ENCODE results near the gene CD302. TPM values are rescaled to one million over a fixed set of nuclear protein-coding genes. Genes with fewer than 3 reads are reported as not detected.

CD302 gene
- total RNA-seq, 1 experiment from 2014 or later: 0.68 TPM

DNA sequence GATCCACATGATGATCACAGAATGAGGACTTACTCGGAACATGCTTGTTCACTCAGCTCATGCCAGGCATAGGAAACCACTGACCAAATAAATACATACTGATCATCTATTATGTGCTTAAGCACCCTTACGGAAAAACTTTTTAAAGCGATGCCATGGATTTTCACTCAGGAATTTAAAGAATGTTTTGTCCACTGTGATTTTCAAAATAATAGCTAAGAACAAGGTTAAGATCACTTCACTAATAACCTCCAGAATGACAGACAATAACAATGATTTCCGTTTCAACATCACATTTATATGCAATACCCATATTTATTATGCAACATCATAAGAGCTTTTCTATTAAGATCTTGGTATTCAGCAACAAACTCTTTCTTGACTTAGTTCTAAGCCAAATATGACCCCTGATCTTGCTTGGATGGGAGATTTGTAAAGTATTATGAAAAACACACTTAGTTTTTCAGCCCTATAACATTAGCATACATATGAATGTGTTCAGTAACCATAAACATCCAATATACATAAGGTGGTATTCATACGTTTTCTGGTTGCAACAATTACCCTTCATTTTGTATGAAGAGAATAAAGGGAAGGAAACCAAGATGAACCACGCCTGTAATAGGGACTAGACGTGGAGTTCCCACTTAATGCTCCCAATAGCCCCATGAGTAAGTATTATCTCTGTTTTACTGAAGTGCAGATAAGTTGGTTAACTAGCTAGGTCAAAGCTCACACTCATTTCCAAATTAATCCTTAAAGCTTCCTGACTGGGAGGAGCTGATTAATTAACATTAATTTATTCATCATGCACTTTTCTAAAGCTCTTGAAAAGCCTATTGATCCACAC, 1.9 kb downstream of the CD302 start:
- DNase-seq: no peak
- H3K4me2 ChIP-seq (ENCODE audit: insufficient read depth, insufficient read length, low read length): no peak overlapping the region
- H3K14ac ChIP-seq (ENCODE audit: insufficient read depth, low read length): no peak overlapping the region
- H3K9me3 ChIP-seq (ENCODE audit: control insufficient read depth, low read depth, low read length): no peaks in the 10 kb centered on the region
- Mint-ChIP-seq H3K9me3 (no peaks in the 10 kb centered on the region), H3K4me1 (peaks cover 7 to 10% of the 10 kb centered on the region in 2 experiments), H3K4me3 (no peak overlapping the region), H3K36me3 (ENCODE audit: insufficient read depth in 1 of 3, low read depth in 3 of 3) (no peaks in the 10 kb centered on the region; a peak in 1 of 7 replicates), H3K27me3 (ENCODE audit: low read depth) (peaks cover 58% of the 10 kb centered on the region), H3K27ac (no peak overlapping the region)
- no peak overlapping the region for H3T11ph ChIP-seq (ENCODE audit: low read length)
- no peak overlapping the region for H2BK5ac ChIP-seq (ENCODE audit: insufficient read length, low read length)
- peaks cover 12% of the 10 kb centered on the region; the same call in 1 of the 2 replicates for H3K27me3 ChIP-seq (ENCODE audit: insufficient read depth, low read length)
- no peak overlapping the region for H4K8ac ChIP-seq (replicated peaks; ENCODE audit: insufficient read length, low read depth, low read length)
- no peak overlapping the region for H2AK5ac ChIP-seq (ENCODE audit: insufficient read length, low read length)
- TF ChIP-seq, protein P1, sequence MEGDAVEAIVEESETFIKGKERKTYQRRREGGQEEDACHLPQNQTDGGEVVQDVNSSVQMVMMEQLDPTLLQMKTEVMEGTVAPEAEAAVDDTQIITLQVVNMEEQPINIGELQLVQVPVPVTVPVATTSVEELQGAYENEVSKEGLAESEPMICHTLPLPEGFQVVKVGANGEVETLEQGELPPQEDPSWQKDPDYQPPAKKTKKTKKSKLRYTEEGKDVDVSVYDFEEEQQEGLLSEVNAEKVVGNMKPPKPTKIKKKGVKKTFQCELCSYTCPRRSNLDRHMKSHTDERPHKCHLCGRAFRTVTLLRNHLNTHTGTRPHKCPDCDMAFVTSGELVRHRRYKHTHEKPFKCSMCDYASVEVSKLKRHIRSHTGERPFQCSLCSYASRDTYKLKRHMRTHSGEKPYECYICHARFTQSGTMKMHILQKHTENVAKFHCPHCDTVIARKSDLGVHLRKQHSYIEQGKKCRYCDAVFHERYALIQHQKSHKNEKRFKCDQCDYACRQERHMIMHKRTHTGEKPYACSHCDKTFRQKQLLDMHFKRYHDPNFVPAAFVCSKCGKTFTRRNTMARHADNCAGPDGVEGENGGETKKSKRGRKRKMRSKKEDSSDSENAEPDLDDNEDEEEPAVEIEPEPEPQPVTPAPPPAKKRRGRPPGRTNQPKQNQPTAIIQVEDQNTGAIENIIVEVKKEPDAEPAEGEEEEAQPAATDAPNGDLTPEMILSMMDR (conservative IDR thresholded peaks at IDR 0.05): no peak
- 100% methylated on average over 1 of the region's 7 CpGs for WGBS (ENCODE audit: extremely low coverage, insufficient read length, low lambda C conversion rate)
- no peak overlapping the region for H2BK20ac ChIP-seq (ENCODE audit: low read depth, low read length, poor library complexity, severe bottlenecking)
- no peaks in the 10 kb centered on the region for H3K79me1 ChIP-seq (ENCODE audit: insufficient read depth, low read depth, low read length, poor library complexity, severe bottlenecking)
- H4K5ac ChIP-seq (ENCODE audit: insufficient read length, low read depth, low read length): no peak overlapping the region
- H4K91ac ChIP-seq (ENCODE audit: insufficient read length, low read depth, low read length): no peak overlapping the region
- no peak overlapping the region for H2AFZ ChIP-seq (ENCODE audit: low read length)
- no peak overlapping the region for H3K27ac ChIP-seq (ENCODE audit: insufficient read length, low read depth, low read length)
- H3K18ac ChIP-seq (ENCODE audit: insufficient read length, low read depth, low read length): no peak overlapping the region
- no peak overlapping the region for H2BK120ac ChIP-seq (ENCODE audit: low read depth, low read length, poor library complexity, severe bottlenecking)
- H3K56ac ChIP-seq (ENCODE audit: insufficient read length, low read depth, low read length): no peak overlapping the region
- no peak overlapping the region for H3K4ac ChIP-seq (ENCODE audit: low read depth, low read length)
- H2BK12ac ChIP-seq (ENCODE audit: insufficient read length, low read depth, low read length): no peak overlapping the region
- H3K4me1 ChIP-seq (ENCODE audit: insufficient read depth, low read length): no peaks in the 10 kb centered on the region
- no peaks in the 10 kb centered on the region for H4K20me1 ChIP-seq (ENCODE audit: control insufficient read depth, insufficient read depth, insufficient read length)
- no peaks in the 10 kb centered on the region for H3K79me2 ChIP-seq (ENCODE audit: insufficient read depth, low read length)
- no peak overlapping the region for H3K9ac ChIP-seq (ENCODE audit: extremely low read depth, insufficient read length, low read length)
- H3K23ac ChIP-seq (ENCODE audit: insufficient read length, low read depth, low read length): no peak overlapping the region
- peaks cover 4% of the 10 kb centered on the region for H3K23me2 ChIP-seq (ENCODE audit: insufficient read length, low read depth, low read length, poor library complexity, severe bottlenecking)
- H2BK15ac ChIP-seq (ENCODE audit: low read depth, low read length): no peak overlapping the region
